Activated T-cell treated with anti-CD3 and anti-CD28 coated beads, Interleukin-2, amount 50 U/mL, for 24 hours (primary cell): ENCODE measurements around the gene APOO.
"Not testable (repeated sequence)": the region's sequence is repeated elsewhere in the genome, so short reads cannot be mapped to it uniquely, and the experiment has no call there.

ENCODE experiments used
- DNase-seq: peaks from one replicate; pipeline ENCODE4 v3.0.0-alpha.2; 2020
- H3K27ac Mint-ChIP-seq: 2 replicates; pipeline ENCODE4 v1.8.0; 2020; ENCODE audit warnings: mild to moderate bottlenecking, mixed read lengths
- H3K27me3 Mint-ChIP-seq: 2 replicates; pipeline ENCODE4 v1.8.0; 2020; ENCODE audit warnings: mixed read lengths
- H3K36me3 Mint-ChIP-seq: 2 replicates; pipeline ENCODE4 v1.8.0; 2020; ENCODE audit warnings: low read depth, mixed read lengths
- H3K4me1 Mint-ChIP-seq: 2 replicates; pipeline ENCODE4 v1.8.0; 2020; ENCODE audit warnings: low read depth, mixed read lengths
- H3K4me3 Mint-ChIP-seq: 2 replicates; pipeline ENCODE4 v1.8.0; 2020; ENCODE audit warnings: mild to moderate bottlenecking, moderate library complexity, mixed read lengths
- H3K9me3 Mint-ChIP-seq: 2 replicates; pipeline ENCODE4 v1.8.0; 2020; ENCODE audit warnings: mixed read lengths

The APOO gene

DNA sequence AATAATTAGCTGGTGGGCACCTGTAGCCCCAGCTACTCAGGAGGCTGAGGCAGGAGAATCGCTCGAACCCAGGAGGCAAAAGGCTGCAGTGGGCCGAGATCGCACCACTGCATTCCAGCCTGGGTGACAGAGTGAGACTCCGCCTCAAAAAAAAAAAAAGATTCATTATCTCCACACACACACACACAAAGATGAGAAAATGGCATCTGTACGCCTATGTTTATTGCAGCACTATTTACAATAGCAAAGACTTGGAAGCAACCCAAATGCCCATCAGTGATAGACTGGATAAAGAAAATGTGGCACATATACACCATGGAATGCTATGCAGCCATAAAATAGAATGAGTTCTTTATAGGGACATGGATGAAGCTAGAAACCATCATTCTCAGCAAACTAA, 12.7 kb downstream of the APOO start:
- H3K27ac Mint-ChIP-seq, DNase-seq, H3K9me3 Mint-ChIP-seq, H3K4me3 Mint-ChIP-seq, H3K36me3 Mint-ChIP-seq, H3K4me1 Mint-ChIP-seq: not testable (repeated sequence)
- H3K27me3 Mint-ChIP-seq: peaks cover 14% of the 10 kb centered on the region

DNA sequence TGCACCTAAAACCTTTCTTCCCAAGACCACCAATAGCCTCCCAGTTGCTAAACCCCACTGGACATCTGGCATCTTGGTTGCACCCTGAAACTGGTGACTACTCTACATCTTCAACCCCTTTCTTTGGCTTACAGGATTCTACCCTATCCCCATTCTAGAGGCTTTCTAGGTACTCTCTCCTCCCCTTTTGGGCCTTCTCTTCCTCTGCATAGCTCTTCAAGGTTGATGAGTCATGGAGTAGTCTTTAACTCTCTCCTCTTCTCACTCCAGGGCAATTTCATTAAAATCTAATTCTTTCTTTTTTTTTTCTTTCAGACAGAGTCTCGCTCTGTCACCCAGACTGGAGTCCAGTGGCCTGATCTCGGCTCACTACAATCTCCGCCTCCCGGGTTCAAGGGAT, 16.8 kb downstream of the APOO start:
- H3K4me1 Mint-ChIP-seq: no peaks in the 10 kb centered on the region
- H3K27me3 Mint-ChIP-seq: peaks cover 8% of the 10 kb centered on the region
- no peaks in the 10 kb centered on the region for H3K9me3 Mint-ChIP-seq
- no peak for DNase-seq
- H3K36me3 Mint-ChIP-seq: peaks cover 3% of the 10 kb centered on the region
- no peak overlapping the region for H3K4me3 Mint-ChIP-seq
- H3K27ac Mint-ChIP-seq: no peak overlapping the region

DNA sequence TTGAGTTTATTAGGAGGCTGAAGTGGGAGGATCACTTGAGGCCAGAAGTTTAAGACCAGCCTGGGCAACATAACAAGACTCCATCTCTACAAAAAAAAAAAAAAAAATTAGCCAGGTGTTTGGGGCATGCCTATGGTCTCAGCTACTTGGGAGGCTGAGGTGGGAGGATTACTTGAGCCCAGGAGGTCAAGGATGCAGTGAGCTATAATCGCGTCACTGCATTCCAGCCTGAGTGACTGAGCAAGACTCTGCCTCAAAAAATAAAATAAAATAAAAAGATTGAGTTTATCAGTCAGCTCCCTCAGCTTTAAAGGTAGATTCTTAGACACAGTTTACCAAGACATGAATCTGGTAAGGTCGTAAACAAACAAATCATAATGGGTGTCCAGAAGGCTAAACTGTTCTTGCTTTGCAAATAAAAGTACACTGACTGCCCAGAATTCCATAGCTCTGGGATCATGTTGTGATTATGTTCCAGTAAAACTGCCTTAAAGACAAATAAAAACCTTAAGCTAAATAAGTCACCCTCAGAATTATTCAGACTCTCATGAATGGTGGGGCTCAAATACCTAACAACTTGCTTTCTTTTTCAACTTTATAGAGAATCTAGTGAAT, 18.7 kb downstream of the APOO start:
- H3K9me3 Mint-ChIP-seq: no peaks in the 10 kb centered on the region
- H3K4me3 Mint-ChIP-seq: no peak overlapping the region
- H3K27ac Mint-ChIP-seq: no peak overlapping the region
- H3K36me3 Mint-ChIP-seq: peaks cover 3% of the 10 kb centered on the region
- peaks cover 3% of the 10 kb centered on the region for H3K27me3 Mint-ChIP-seq
- no peak for DNase-seq
- H3K4me1 Mint-ChIP-seq: peaks cover 6% of the 10 kb centered on the region

DNA sequence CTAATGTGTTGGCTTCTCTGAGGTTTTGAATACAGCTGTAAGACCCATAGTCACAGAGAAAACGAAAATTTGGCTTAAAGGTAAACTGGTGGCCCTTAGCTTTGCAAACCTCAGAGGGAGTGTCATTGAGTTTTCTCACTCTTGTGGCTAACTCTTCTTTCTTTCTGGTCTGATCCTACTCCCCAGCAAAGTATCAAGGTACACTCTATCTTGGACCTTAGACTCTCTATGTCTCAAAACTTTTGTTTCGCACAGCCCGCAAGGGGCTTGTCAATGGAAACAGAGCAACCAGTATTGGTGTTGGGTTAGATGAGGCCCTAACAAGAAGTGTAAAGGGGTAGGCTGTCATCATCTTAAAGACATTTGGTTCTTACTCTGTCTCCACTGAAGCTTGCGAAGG, 19.8 kb downstream of the APOO start:
- H3K9me3 Mint-ChIP-seq: no peaks in the 10 kb centered on the region
- H3K27ac Mint-ChIP-seq: no peak overlapping the region
- no peak for DNase-seq
- H3K4me3 Mint-ChIP-seq: no peak overlapping the region
- peaks cover 3% of the 10 kb centered on the region for H3K36me3 Mint-ChIP-seq
- H3K27me3 Mint-ChIP-seq: peaks cover 3% of the 10 kb centered on the region
- peaks cover 15% of the 10 kb centered on the region for H3K4me1 Mint-ChIP-seq

DNA sequence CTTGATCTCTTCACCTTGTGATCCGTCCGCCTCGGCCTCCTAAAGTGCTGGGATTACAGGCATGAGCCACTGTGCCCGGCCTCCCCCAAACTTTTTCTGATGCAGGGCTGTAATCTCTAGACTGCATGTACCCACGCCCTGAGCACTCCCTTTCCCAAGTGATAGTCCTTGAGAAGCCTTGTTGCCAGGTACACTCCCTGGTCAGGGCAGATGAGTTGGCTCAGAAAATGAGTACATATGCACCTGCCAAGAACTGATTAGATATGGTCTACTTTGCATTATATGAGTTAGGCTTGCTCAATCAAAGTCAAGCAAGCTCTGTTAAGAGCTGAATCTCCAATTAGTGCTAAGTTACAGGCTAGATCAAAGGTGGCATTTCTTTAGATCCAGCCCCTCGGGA, 20.3 kb downstream of the APOO start:
- no peak for DNase-seq
- peaks cover 15% of the 10 kb centered on the region for H3K4me1 Mint-ChIP-seq
- no peaks in the 10 kb centered on the region for H3K36me3 Mint-ChIP-seq
- H3K9me3 Mint-ChIP-seq: no peaks in the 10 kb centered on the region
- peaks cover 3% of the 10 kb centered on the region for H3K27me3 Mint-ChIP-seq
- H3K4me3 Mint-ChIP-seq: no peak overlapping the region
- no peak overlapping the region for H3K27ac Mint-ChIP-seq

DNA sequence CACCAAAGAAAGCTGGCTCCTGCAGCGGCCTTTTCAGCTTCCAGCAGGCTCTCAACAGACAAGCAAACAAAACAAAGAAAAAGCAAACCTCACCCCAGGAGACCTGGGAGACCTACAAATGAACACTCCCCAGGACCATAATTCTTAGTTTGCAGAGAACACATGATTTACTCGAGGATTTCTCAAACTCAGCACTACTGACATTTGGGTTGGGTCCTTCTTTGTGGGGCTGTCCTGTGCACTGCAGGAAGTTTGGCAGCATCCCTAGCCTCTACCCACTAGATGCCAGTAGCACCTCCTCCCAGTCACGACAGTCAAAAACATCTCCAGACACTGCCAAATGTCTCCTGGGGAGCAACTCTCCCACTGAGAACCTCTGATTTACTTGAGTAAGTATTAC, 21.9 kb downstream of the APOO start:
- Mint-ChIP-seq H3K36me3 (no peaks in the 10 kb centered on the region), H3K27me3 (peaks cover 1% of the 10 kb centered on the region), H3K4me3 (no peak overlapping the region), H3K4me1 (peaks cover 15% of the 10 kb centered on the region), H3K9me3 (no peaks in the 10 kb centered on the region), H3K27ac (no peak overlapping the region)
- no peak for DNase-seq

DNA sequence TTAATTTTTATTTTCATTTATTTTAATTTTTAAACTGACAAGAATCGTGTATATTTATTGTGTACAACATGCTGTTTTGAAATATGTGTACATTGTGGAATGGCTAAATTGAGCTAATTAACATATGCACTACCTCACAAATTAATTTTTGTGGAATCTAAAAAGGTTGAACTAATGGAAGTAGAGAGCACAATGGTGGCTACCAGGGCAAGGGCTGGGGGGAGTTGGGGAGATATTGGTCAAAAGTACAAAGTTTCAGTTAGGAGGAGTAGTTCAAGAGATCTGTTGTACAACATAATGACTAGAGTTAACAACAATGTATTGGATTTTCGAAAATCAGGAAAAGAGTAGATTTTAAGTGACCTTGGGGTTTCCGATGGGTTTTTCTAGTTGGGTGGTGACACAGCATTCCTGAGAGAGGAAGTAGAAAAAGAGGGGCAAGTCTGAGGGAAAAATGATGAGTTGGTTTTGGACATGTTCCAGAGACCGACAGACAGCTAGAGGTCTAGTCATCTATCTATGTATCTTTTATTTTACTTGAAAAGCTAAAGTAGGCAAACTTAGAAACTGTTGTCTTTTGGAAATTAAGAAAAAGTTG, 23.2 kb downstream of the APOO start:
- Mint-ChIP-seq H3K4me3 (no peak overlapping the region), H3K36me3 (no peaks in the 10 kb centered on the region), H3K27me3 (no peaks in the 10 kb centered on the region), H3K27ac (no peak overlapping the region), H3K9me3 (no peaks in the 10 kb centered on the region), H3K4me1 (peaks cover 15% of the 10 kb centered on the region)
- DNase-seq: no peak

DNA sequence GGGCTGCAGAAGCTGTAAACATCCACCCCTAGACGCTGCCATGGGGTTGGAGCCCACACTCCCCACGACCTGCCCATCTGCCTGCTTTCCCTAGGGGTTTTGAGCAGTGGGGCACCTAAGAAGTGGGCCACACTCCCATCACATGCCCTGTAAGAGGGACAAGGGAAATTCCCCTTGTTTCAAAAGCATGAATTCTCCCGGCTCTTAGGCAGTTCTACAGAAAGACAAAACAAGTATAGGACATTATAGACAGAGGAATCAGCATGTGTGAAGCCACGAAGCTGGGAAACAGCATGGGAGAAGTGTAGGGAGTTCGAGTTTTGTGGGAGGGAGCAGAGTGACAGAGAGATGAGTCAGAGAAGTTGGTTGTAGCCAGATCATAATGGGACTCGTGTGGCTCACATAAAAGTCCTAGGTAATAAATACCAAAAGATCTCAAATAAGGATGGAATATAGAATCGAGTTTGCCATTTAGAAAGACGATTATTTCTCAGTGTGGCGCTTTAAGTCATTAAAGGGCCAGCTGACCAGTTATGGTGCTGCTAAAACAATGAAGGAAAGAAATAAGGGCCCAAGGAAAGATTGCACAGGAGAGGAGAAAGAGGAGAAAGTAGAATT, 23.9 kb downstream of the APOO start:
- no peaks in the 10 kb centered on the region for H3K36me3 Mint-ChIP-seq

DNA sequence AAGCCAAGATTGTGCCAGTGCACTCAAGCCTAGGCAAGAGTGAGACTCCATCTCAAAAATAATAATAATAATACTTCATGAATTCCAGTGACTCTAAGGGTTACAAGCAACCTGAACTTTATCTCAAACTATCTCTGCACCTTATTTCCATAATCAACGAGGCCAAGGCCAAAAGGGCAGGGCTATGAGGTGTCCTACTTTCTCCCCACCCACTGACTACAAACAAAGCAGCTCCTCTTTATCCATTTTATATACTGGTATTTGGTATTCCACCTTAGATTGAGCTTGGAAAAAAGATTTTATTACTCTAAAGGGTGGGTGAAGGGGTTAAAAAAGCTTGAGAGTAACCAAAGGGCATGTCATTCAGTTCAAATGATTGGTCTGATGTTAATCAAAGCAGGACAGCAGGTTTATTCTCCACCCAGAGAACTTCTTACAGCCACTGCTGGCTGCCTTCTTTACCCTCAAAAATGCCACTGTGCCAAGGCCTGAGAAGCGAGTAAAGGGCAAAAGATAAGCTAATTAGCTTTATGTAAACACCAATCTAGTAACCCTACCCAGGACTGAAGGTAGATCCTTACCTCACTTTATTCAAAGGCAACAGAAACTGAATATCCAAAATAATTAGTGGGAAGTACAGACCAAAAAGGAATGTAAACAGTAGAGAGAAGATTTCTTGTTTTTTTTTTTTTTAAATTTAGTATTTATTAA, 28.2 kb downstream of the APOO start:
- Mint-ChIP-seq H3K27me3 (no peaks in the 10 kb centered on the region), H3K4me1 (peaks cover 13% of the 10 kb centered on the region), H3K9me3 (no peaks in the 10 kb centered on the region), H3K27ac (no peak overlapping the region), H3K36me3 (peaks cover 5% of the 10 kb centered on the region), H3K4me3 (no peak overlapping the region)
- no peak for DNase-seq

More for the DNA sequence above, 23.9 kb downstream of the APOO start:
- Mint-ChIP-seq H3K4me3 (no peak overlapping the region), H3K27ac (no peak overlapping the region), H3K9me3 (no peaks in the 10 kb centered on the region), H3K4me1 (peaks cover 15% of the 10 kb centered on the region), H3K27me3 (no peaks in the 10 kb centered on the region)
- DNase-seq: no peak

DNA sequence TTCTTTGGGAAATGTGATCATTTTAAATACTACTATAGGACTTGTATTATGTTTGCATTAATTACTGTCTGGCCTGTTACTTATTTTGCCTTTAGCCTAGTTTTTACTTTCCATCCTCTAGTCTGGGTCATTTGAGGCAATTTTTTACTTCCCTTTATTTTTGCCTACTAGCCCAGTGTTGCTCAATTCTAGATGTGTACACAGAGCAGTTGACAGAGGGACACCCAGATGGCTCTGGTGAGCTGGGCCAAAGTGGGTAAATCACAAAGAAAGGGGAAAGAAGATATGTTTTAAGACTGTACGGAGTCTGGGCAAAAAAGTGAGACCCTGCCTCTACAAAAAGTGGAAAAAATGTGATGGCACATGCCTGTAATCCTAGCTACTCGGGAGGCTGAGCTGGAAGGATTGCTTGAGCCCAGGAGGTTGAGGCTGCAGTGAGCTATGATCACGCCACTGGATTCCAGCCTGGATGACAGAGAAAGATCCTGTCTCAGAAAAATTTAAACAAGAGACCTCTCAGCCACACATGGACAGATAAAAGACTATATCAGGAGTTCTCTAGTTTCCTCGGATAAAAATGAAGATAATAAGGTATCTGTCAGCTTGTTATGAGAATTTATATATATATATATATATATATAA, 35.7 kb downstream of the APOO start:
- Mint-ChIP-seq H3K27ac (no peak overlapping the region), H3K27me3 (peaks cover 11% of the 10 kb centered on the region)
- DNase-seq: no peak

DNA sequence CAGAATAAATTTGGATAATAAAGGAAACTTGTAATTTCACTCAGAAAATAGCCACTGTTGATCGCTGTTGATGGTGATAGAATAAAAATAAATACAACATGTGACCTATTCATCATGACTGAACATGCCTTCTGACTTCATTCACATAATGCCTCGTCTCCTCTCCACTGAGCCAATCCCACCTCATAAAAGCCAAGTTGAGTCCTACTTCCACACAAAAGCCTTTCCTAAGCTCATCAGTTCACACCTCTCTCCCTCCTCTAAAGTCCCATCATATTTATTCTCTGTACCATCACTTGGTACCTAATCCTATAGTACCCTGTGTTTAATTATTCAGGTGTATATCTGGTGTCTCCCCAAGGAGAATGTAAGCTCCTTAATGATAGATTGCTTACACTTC, 37.7 kb downstream of the APOO start:
- no peaks in the 10 kb centered on the region for H3K4me1 Mint-ChIP-seq
- H3K4me3 Mint-ChIP-seq: no peak overlapping the region
- no peak overlapping the region for H3K27ac Mint-ChIP-seq
- H3K27me3 Mint-ChIP-seq: peaks cover 19% of the 10 kb centered on the region
- DNase-seq: no peak
- no peaks in the 10 kb centered on the region for H3K9me3 Mint-ChIP-seq
- peaks cover 13% of the 10 kb centered on the region for H3K36me3 Mint-ChIP-seq

More for the DNA sequence above, 35.7 kb downstream of the APOO start:
- Mint-ChIP-seq H3K36me3 (peaks cover 6% of the 10 kb centered on the region), H3K4me1 (no peaks in the 10 kb centered on the region), H3K4me3 (no peak overlapping the region), H3K9me3 (no peaks in the 10 kb centered on the region)

DNA sequence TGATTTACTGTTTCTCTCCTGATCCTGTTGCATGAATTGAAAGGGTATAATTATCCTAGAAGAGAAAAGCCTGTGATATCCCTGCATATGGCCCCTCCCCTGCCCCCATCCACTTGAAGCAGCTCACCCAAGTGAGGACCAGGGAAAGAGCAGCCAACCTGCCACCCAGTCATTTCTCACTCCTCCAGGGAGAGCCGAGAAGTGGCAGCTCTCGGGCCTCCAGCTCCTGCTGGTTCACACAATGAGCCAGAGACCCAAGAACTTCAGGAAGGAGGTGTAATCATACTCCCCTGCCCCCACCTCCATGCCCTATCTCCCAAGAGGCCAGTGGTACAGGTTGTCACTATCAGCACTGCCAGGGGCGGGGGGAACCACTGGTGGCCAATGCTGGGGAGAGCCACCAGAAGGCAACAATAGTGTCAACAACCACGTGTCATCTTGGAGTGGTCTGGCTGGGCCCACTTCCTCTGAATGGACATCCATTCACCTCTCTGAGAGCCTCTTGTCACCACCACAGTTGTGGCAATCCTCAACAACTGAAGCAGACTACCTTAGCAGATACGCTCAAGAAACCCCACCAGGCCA, 42.9 kb downstream of the APOO start:
- Mint-ChIP-seq H3K36me3 (peaks cover 17% of the 10 kb centered on the region), H3K27me3 (peaks cover 21% of the 10 kb centered on the region), H3K9me3 (no peaks in the 10 kb centered on the region), H3K4me1 (no peaks in the 10 kb centered on the region), H3K4me3 (no peak overlapping the region), H3K27ac (no peak overlapping the region)
- DNase-seq: no peak

DNA sequence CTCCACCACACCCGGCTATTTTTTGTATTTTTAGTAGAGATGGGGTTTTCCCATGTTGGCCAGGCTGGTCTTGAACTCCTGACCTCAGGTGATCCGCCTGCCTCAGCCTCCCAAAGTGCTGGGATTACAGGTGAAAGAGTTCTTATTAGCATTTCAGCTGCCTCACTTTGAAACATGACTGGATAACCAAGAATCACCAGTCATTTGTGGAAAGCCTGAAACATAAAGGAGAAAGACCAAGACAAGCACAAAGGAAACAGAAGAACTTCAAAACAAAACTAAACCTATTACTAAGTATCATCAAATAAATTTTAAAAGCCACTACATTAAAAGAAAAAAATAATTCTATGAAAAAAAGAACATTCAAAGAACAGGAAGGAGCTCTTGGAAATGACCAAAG, 45.8 kb downstream of the APOO start:
- DNase-seq, H3K4me3 Mint-ChIP-seq, H3K4me1 Mint-ChIP-seq, H3K27ac Mint-ChIP-seq, H3K9me3 Mint-ChIP-seq: not testable (repeated sequence)
- Mint-ChIP-seq H3K27me3 (peaks cover 15% of the 10 kb centered on the region), H3K36me3 (peaks cover 16% of the 10 kb centered on the region)

DNA sequence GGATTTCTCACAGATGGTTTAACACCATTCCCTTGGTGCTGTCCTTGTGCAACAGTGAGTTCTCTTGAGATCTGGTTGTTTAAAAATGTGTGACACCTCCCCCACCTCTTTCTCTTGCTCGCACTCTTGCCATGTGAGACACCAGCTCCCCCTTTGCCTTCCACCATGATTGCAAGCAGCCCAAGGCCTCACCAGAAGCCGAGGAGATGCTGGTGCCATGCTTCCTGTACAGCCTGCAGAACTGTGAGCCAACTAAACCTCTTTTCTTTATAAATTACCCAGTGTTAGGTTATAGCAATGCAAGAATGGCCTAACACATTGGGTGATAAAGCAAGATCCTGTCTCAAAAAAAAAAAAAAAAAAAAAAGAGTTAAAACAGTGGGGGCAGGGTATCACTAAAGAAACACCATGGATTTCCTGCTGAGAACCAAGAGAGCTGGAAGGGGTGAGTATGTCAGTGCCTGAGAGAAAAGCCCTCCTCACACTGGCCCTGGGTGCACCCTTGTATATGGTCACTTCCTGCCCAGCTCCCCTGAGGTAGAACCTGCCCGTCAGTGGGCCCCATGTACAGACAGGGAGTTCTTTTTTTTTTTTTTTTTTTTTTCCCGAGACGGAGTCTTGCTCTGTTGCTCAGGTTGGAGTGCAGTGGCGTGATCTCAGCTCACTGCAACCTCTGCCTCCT, 46.4 kb downstream of the APOO start:
- H3K9me3 Mint-ChIP-seq: no peaks in the 10 kb centered on the region
- no peak for DNase-seq
- no peaks in the 10 kb centered on the region for H3K4me1 Mint-ChIP-seq
- H3K27ac Mint-ChIP-seq: no peak overlapping the region
- H3K36me3 Mint-ChIP-seq: peaks cover 16% of the 10 kb centered on the region
- no peak overlapping the region for H3K4me3 Mint-ChIP-seq
- H3K27me3 Mint-ChIP-seq: peaks cover 15% of the 10 kb centered on the region
